GM19035 (cell line): ENCODE measurements around the gene PIK3R6.
"Not testable (repeated sequence)": the region's sequence is repeated elsewhere in the genome, so short reads cannot be mapped to it uniquely, and the experiment has no call there.

Source experiments
- ATAC-seq: cut with Tn5 transposase; IDR thresholded peaks from one replicate; pipeline ENCODE4 v1.9.1; 2021; ENCODE audit not compliant: unreplicated experiment

PIK3R6 gene

GRCh38 chr17:8873801-8874715 lies 6.6 kb upstream of the PIK3R6 start:
- no peak for ATAC-seq

GRCh38 chr17:8872705-8873435 lies 5.4 kb upstream of the PIK3R6 start:
- no peak for ATAC-seq

DNA sequence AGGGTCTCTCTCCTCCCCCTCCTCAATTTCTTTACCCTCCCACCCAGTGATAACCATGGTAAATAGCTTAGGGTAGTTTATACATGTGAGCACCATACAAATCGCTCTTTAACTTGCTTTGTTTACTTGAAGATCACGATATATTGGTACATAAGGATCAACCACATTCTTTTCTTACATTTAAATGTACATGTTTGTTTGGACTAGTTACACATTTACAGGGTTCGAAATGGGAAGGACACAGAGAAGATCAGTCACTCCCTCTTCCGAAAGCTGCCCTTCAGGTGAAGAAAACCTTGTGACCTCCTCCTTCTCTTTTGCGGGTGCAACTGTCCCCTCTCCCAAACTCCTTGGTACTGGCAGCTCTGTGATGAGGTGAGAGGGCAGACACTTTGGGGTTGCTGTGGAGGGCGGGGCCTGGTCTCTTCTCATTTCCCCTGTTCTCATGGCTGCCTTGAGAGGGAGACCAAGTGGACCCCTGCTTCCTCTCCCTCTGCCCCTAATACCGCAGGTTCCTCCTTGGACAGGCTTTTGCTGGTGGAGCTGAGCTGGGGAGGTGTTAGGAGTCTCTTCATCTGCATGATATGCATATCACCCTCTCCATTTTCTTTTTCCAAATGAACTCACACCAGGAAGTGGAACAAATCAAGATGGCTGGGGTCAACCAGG lies 4.7 kb upstream of the PIK3R6 start:
- no peak for ATAC-seq

- no peak for ATAC-seq
Observed at GRCh38 chr17:8871081-8871581, 3.7 kb upstream of the PIK3R6 start.

GRCh38 chr17:8870406-8871040 lies 3.0 kb upstream of the PIK3R6 start:
- ATAC-seq: no peak

DNA sequence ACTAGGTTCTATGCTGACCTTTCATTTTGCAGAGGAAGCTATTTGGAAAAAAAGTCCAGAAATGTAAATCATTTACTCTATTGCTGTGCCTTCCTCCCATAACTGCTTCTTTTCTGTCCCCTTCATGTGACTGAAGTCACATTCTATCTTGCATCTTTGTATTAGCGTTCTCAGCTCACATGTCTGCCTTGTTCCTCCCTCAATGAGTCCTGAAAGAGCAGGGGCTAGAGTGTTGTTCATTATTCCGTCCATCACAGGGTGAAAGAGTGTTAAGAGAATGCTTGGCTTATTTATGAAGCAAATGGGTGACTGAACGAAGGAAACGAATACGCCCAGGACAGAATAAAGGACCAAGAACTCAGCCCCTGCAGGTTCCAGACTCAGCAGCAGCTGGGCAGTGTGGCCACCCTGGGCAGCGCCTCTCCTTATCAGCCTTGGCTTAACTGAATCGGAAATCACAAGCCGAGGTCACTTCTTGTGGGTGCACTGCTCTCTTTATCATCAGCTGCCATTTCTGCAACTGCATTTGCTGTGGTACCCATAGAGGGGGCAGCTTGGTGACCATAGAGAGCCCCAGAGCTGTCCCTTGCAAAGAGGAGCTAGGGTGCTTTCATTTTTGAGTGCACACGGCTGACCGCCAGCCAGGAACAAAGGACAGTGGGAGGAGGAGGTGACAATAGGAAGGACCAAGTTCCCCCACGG lies 1.8 kb upstream of the PIK3R6 start:
- no peak for ATAC-seq

GRCh38 chr17:8868529-8868951 lies 1.1 kb upstream of the PIK3R6 start:
- ATAC-seq: no peak

DNA sequence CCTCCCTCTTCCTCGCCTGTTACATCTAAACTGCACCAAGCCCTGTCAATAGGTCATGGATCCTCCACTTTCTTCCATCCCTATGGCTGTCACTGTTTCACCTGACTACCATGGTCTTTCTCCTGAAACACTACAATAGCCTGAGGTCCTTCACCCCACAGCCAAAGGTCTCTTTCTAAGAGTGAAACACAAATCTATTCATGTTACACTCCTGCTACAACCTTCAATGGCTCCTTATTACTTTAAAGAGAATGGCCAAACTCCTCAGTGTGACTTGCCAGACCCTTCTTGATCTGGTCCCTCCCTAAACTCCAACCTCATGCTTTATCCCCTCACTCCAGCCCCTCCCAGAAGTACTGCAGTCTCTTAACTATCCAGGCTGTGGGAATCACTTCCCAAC lies 618 bp upstream of the PIK3R6 start:
- no peak for ATAC-seq

GRCh38 chr17:8865811-8866210 lies 1.7 kb downstream of the PIK3R6 start:
- no peak for ATAC-seq

DNA sequence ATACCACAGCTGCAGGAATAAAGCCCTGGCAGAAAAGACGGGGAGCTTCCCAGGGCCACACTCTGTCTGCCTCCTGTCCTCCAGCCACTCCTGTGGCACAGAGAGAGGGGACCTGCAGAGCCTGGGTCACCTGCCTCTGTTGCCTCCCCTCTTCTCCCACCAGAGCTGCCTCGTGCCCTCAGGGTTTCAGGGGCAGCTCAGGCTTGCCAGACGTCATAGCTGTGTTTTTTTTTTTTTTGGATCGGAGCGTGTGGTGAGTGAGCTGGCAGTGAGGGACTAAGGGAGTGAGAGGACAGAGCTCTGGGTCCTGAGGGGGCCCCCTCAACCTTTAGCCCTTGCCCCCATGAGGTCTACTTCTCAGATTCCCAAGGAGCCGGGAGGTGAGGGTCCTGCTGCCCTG lies 2.1 kb downstream of the PIK3R6 start:
- ATAC-seq: no peak

- ATAC-seq: no peak
Observed at GRCh38 chr17:8862213-8863056, 5.0 kb downstream of the PIK3R6 start.

DNA sequence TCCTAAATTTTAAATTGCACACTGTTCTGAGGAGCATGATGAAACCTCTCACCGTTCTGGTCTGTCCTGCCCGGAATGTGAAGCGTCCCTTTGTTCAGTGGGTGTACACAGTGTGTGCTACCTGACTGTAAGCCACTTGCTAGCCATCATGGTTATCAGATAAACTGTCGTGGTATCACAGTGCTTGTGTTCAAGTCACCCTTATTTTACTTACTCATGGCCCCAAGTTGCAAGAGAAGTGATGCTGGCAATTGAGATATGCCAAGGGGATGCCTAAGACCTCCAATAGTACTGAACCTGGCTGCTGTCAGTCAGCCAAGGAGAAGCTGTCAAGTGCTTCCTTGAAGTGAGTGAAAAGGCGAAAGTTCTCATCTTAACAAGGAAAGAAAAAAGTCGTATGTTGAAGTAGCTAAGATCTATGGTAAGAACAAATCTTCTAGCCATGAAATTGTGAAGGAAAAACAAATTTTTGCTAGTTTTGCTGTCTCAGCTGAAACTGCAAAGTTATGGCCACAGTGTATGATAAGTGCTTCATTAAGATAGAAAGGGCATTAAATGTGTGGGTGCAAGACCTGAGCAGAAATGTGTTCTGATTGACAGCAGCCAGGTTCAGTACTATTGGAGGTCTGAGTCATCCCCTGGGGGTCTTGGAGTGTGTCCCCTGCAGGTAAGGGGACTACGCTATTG lies 5.8 kb downstream of the PIK3R6 start:
- ATAC-seq: no peak

- ATAC-seq: no peak
Observed at GRCh38 chr17:8859804-8860430, 7.6 kb downstream of the PIK3R6 start.

GRCh38 chr17:8859027-8859803 lies 8.3 kb downstream of the PIK3R6 start:
- no peak for ATAC-seq

GRCh38 chr17:8857919-8858318 lies 9.6 kb downstream of the PIK3R6 start:
- peak; percentile 53 for ATAC-seq

DNA sequence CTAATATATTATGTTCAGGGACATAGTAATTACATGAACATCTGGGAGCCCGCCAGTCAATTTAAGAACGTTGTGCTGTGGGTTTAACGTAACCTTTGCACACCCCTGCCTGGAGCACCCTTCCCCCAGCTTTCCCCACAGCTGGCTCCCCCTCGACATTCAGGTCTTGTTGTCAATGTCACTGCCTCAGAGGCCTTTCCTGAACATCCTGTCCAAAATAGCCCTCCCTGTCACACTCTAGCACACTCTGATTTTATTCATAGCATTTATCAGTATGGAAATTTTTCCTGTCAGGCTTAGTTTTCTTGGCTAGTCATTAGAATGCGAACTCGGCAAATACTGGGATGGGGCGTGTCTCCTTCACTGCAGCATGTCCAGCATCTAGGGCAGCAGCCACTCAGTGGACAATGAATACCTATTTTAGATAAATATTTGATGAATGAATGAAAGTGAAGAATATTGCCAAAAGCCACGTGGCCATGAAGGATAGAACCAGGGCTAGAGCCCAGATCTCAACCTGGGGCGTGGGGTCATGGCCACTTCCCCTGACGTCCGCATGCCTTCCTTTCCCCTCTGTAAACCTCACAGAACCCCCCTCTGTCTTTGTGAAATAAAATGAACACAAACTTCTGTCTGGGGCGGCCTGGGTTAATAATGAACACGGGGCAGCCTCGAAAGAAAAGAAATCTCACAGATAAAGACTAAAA lies 10.5 kb downstream of the PIK3R6 start:
- no peak for ATAC-seq

GRCh38 chr17:8856205-8856603 lies 11.3 kb downstream of the PIK3R6 start:
- ATAC-seq: not testable (repeated sequence)
